PC-9 (cell line): Measurements from ENCODE around the gene PHLDA3. TPM values are rescaled to one million over a fixed set of nuclear protein-coding genes. Genes with fewer than 3 reads are reported as not detected.

Experiments
- BruUV-seq: library from RNA; stranded (reverse); fragments of 400-500 nt; replicated peaks from 2 replicates; lab custom pipeline; 2021; lab: Mats Ljungman, UMichigan
- CTCF ChIA-PET: fragments of 300-600 bp; sonication (Branson Sonifier 250); formaldehyde crosslinking; loops from one replicate; lab custom pipeline; 2022; ENCODE audit warnings: antibody characterized with exemption; lab: Charles Lee
- POLR2A ChIA-PET: fragments of 300-600 bp; sonication (Branson Sonifier 250); formaldehyde crosslinking; loops from one replicate; lab custom pipeline; 2022; ENCODE audit warnings: antibody characterized with exemption; ENCODE audit not compliant: unreplicated experiment; lab: Charles Lee
- DNase-seq, 2 experiments: peaks; one replicate each; pipeline versions ENCODE4 v3.0.0 to v3.0.0-alpha.2; 2015 to 2022; ENCODE audit warnings: mixed read lengths in 1 of 2
- H2AFZ ChIP-seq: fragments of 200-600 bp; sonication (generic); 2 replicates; pipeline ENCODE4 v1.8.1; 2017; ENCODE audit warnings: antibody characterized with exemption
- H3F3A ChIP-seq: fragments of 200-600 bp; sonication (generic); 2 replicates; pipeline ENCODE4 v1.8.1; 2017; ENCODE audit warnings: antibody characterized with exemption, mild to moderate bottlenecking, low read depth; ENCODE audit not compliant: insufficient read depth
- H3K27ac ChIP-seq: fragments of 200-600 bp; sonication (generic); 2 replicates; pipeline ENCODE4 v1.6.1; 2016; ENCODE audit warnings: mixed run types
- H3K27me3 ChIP-seq: fragments of 200-600 bp; sonication (generic); 2 replicates; pipeline ENCODE4 v1.6.1; 2016; ENCODE audit warnings: low read depth, mixed run types; ENCODE audit not compliant: insufficient read depth
- H3K36me3 ChIP-seq: fragments of 200-600 bp; sonication (generic); 2 replicates; pipeline ENCODE4 v1.6.1; 2016; ENCODE audit warnings: low read depth, mixed run types
- H3K4me1 ChIP-seq: fragments of 200-600 bp; sonication (generic); replicated peaks from 2 replicates; pipeline ENCODE4 v1.6.1; 2016; ENCODE audit warnings: mixed run types; ENCODE audit not compliant: insufficient read depth
- H3K4me2 ChIP-seq: fragments of 200-600 bp; sonication (generic); 2 replicates; pipeline ENCODE4 v1.6.1; 2017; ENCODE audit warnings: mixed run types
- H3K4me3 ChIP-seq: fragments of 200-600 bp; sonication (generic); 2 replicates; pipeline ENCODE4 v1.6.1; 2016; ENCODE audit warnings: mixed run types
- H3K79me2 ChIP-seq: fragments of 200-600 bp; sonication (generic); 2 replicates; pipeline ENCODE4 v1.6.1; 2017; ENCODE audit warnings: low read depth, mixed run types
- H3K9me2 ChIP-seq: fragments of 200-600 bp; sonication (generic); 2 replicates; pipeline ENCODE4 v1.8.1; 2017; ENCODE audit warnings: mild to moderate bottlenecking; ENCODE audit not compliant: insufficient read depth
- H3K9me3 ChIP-seq: fragments of 200-600 bp; sonication (generic); 2 replicates; pipeline ENCODE4 v1.8.1; 2016; ENCODE audit warnings: low read depth; ENCODE audit not compliant: insufficient read depth
- H4K20me1 ChIP-seq: fragments of 200-600 bp; sonication (generic); 2 replicates; pipeline ENCODE4 v1.8.1; 2017; ENCODE audit not compliant: insufficient read depth
- EZH2 ChIP-seq: fragments of 200-600 bp; sonication (generic); IDR thresholded peaks from 2 replicates; pipeline ENCODE4 v1.8.0; 2017; ENCODE audit warnings: antibody characterized with exemption, low read depth
- intact Hi-C: fragments of 100-400 bp; cut with micrococcal nuclease; formaldehyde crosslinking; loops from one replicate; pipeline ENCODE4 v1.10.0; 2022; ENCODE audit not compliant: unreplicated experiment
- total RNA-seq: library from RNA; stranded (reverse); gene quantifications from 2 replicates; pipeline ENCODE4 v1.2.3, GENCODE V29; 2021
- TF ChIP-seq, protein P1 (sequence below): fragments of 200-600 bp; sonication (generic); conservative IDR thresholded peaks from 2 replicates; pipeline ENCODE4 v1.6.1; 2017; ENCODE audit warnings: mixed run types, antibody characterized with exemption, mild to moderate bottlenecking, moderate library complexity

PHLDA3 gene
- total RNA-seq, 1 experiment from 2014 or later, result 31.6 TPM

DNA sequence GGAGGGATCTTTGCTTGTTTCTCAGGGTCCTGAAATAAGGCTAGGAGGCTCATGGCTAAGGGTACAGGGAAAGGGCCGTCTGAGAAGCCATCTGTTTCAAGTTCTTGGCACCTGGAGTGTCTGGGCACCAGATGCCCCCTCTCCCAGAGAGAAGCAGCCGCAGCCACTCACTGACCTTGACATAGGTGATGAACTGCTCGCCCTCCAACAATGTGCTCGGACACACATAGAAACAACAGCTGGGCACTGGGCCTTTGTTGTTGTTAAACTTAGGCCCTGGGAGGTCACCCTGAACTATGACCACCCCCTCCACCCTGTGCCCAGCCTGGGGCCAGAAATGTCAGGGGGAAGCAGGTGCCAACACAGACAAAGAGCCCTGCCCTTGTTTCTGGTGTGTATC lies 38.2 kb downstream of the PHLDA3 start:
- BruUV-seq, result no TSS peak
- H3K27ac ChIP-seq, result no peak overlapping the region
- POLR2A ChIA-PET, result no interaction called here

DNA sequence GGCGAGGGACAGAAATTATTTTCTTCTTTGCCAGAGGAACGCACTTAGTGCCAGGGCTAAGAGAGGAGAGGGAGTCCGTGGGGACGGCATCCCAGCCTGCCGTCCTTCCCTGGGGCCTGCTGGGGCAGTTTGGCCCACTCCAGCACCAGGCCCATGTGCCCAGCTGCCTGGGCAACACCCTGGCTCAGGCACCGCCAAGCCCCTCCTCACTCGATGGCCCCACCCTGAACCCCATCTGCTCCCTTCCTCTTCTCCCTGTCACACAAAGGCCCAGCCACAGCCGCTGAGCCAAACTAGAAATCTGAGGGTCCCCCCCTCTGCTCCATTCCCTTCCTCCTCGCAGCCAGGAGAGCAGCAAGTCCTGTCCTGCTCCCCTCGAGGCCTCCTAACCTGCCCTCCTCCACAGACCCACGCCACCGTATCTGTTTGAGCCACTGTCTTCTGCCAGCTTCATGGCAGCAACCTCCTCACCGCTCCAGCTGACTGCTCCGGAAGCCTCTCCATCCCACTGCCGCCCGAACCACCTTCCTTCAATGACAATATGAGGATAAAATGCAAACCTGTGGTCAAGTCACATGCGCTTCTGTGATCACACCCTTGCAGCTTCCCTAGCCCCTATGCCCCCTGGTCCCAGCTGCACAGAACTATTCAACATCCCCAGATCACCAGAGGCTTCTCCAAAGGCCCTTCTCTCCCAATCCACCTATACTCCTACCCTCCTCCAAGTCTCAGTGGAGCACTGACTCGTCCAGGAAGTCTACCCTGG lies 39.1 kb downstream of the PHLDA3 start:
- Histone ChIP-seq H3K9me3 (no peaks in the 10 kb centered on the region), H3K4me2 (no peak overlapping the region), H2AFZ (no peak overlapping the region), H3K9me2 (no peaks in the 10 kb centered on the region), H3K4me1 (peaks cover 5% of the 10 kb centered on the region), H3F3A (peaks cover 5% of the 10 kb centered on the region), H3K4me3 (no peak overlapping the region), H3K27ac (no peak overlapping the region), H4K20me1 (no peaks in the 10 kb centered on the region), H3K79me2 (no peaks in the 10 kb centered on the region), H3K36me3 (no peaks in the 10 kb centered on the region), H3K27me3 (no peaks in the 10 kb centered on the region)
- BruUV-seq, result no TSS peak
- POLR2A ChIA-PET, result no interaction called here
- CTCF ChIA-PET, result no interaction called here
- DNase-seq, result no peak
- intact Hi-C loops, result no loop called here
- TF ChIP-seq, protein P1, sequence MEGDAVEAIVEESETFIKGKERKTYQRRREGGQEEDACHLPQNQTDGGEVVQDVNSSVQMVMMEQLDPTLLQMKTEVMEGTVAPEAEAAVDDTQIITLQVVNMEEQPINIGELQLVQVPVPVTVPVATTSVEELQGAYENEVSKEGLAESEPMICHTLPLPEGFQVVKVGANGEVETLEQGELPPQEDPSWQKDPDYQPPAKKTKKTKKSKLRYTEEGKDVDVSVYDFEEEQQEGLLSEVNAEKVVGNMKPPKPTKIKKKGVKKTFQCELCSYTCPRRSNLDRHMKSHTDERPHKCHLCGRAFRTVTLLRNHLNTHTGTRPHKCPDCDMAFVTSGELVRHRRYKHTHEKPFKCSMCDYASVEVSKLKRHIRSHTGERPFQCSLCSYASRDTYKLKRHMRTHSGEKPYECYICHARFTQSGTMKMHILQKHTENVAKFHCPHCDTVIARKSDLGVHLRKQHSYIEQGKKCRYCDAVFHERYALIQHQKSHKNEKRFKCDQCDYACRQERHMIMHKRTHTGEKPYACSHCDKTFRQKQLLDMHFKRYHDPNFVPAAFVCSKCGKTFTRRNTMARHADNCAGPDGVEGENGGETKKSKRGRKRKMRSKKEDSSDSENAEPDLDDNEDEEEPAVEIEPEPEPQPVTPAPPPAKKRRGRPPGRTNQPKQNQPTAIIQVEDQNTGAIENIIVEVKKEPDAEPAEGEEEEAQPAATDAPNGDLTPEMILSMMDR, result no peak
- no peak for TF ChIP-seq EZH2

More for the DNA sequence above, 38.2 kb downstream of the PHLDA3 start:
- Histone ChIP-seq H3K4me3 (no peak overlapping the region), H3K36me3 (no peaks in the 10 kb centered on the region), H3K79me2 (no peaks in the 10 kb centered on the region), H3K27me3 (no peaks in the 10 kb centered on the region), H3F3A (peaks cover 13% of the 10 kb centered on the region), H3K4me2 (no peak overlapping the region), H2AFZ (no peak overlapping the region), H3K9me3 (no peaks in the 10 kb centered on the region), H3K9me2 (no peaks in the 10 kb centered on the region), H3K4me1 (peaks cover 11% of the 10 kb centered on the region), H4K20me1 (no peaks in the 10 kb centered on the region)
- no peak for DNase-seq
- no peak for TF ChIP-seq EZH2
- TF ChIP-seq, protein P1, result no peak
- intact Hi-C loops, result no loop called here
- CTCF ChIA-PET, result no interaction called here

DNA sequence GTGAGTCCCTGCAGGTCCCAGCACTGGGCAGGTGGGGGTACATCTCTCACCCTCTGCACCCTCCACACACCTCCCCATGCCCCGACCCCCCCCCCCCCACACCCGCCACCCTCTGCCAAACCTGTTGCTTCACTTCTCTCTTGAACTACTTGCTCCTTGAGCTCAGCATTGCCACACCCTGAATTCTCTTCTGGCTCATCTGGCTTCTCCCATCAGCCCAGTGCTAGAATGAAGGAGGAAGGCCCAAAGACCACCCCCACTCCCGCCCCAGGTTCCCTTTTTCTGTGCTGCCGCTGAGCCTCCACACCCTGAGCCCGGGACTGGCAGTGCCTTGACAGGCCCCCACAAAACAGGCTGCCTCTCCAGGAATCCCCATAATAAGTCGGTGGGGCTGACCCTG lies 41.0 kb downstream of the PHLDA3 start:
- DNase-seq, result no peak
- CTCF ChIA-PET, result interaction anchor here (0.6 kb wide), 2 partner anchors 8 to 119 kb away, joined by 3 to 8 read pairs; no protein-coding TSS in a partner anchor
- H3K4me3 ChIP-seq, result no peak overlapping the region
- H2AFZ ChIP-seq, result no peak overlapping the region
- intact Hi-C loops, result no loop called here
- no peak overlapping the region for H3K27ac ChIP-seq
- no peak for TF ChIP-seq EZH2
- TF ChIP-seq, protein P1, result no peak
- H3K79me2 ChIP-seq, result no peaks in the 10 kb centered on the region
- no peaks in the 10 kb centered on the region for H3K9me2 ChIP-seq
- POLR2A ChIA-PET, result interaction anchor here (0.6 kb wide), 1 partner anchor 1068 kb away, joined by 3 read pairs; no protein-coding TSS in a partner anchor
- H4K20me1 ChIP-seq, result no peaks in the 10 kb centered on the region
- no peaks in the 10 kb centered on the region for H3K36me3 ChIP-seq
- no peaks in the 10 kb centered on the region for H3F3A ChIP-seq
- H3K27me3 ChIP-seq, result no peaks in the 10 kb centered on the region
- H3K4me1 ChIP-seq, result no peaks in the 10 kb centered on the region
- H3K9me3 ChIP-seq, result no peaks in the 10 kb centered on the region
- no peak overlapping the region for H3K4me2 ChIP-seq
- no TSS peak for BruUV-seq
